ENCODE measurements around the gene MALT1. TPM values are rescaled to one million over a fixed set of nuclear protein-coding genes. Genes with fewer than 3 reads are reported as not detected.

Gene MALT1
- total RNA-seq, 1 experiment from 2014 or later: 28.5 TPM

- TF ChIP-seq CTCF (IDR thresholded peaks at IDR 0.05; ENCODE audit: unreplicated experiment): no peak
- no peaks in the 10 kb centered on the region for H3K36me3 Mint-ChIP-seq (ENCODE audit: insufficient read depth, unreplicated experiment)
Observed at GRCh38 chr18:58630071-58630470, 41.2 kb upstream of the MALT1 start.

GRCh38 chr18:58631301-58631700, 40.0 kb upstream of the MALT1 start:
- BruUV-seq (replicated peaks): no TSS peak
- TF ChIP-seq CTCF (IDR thresholded peaks at IDR 0.05; ENCODE audit: unreplicated experiment): no peak
- Mint-ChIP-seq H3K4me1 (ENCODE audit: insufficient read depth, unreplicated experiment) (peaks cover 10% of the 10 kb centered on the region), H3K36me3 (ENCODE audit: insufficient read depth, unreplicated experiment) (peaks cover 7% of the 10 kb centered on the region), H3K4me3 (ENCODE audit: unreplicated experiment) (no peak overlapping the region), H3K27me3 (ENCODE audit: insufficient read depth, unreplicated experiment) (no peaks in the 10 kb centered on the region), H3K9me3 (ENCODE audit: unreplicated experiment) (no peaks in the 10 kb centered on the region), H3K27ac (ENCODE audit: low read depth, unreplicated experiment) (no peak overlapping the region)
- CTCF ChIA-PET: interaction anchor here (0.8 kb wide), 1 partner anchor 10 kb away, joined by 3 read pairs; no protein-coding TSS in a partner anchor
- intact Hi-C loops (cut with micrococcal nuclease): no loop called here
- POLR2A ChIA-PET: no interaction called here
- no peak for DNase-seq (ENCODE audit: unreplicated experiment)

More at GRCh38 chr18:58630071-58630470, 41.2 kb upstream of the MALT1 start:
- no TSS peak for BruUV-seq (replicated peaks)
- Mint-ChIP-seq H3K27ac (ENCODE audit: low read depth, unreplicated experiment) (no peak overlapping the region), H3K4me3 (ENCODE audit: unreplicated experiment) (no peak overlapping the region), H3K27me3 (ENCODE audit: insufficient read depth, unreplicated experiment) (no peaks in the 10 kb centered on the region), H3K4me1 (ENCODE audit: insufficient read depth, unreplicated experiment) (no peaks in the 10 kb centered on the region), H3K9me3 (ENCODE audit: unreplicated experiment) (no peaks in the 10 kb centered on the region)
- CTCF ChIA-PET: no interaction called here
- intact Hi-C loops (cut with micrococcal nuclease): no loop called here
- POLR2A ChIA-PET: no interaction called here
- no peak for DNase-seq (ENCODE audit: unreplicated experiment)

- H3K4me3 Mint-ChIP-seq (ENCODE audit: unreplicated experiment): no peak overlapping the region
- ChIA-PET CTCF (interaction anchor here (0.6 kb wide), 1 partner anchor 918 kb away, joined by 3 read pairs; no protein-coding TSS in a partner anchor), POLR2A (no interaction called here)
- H3K9me3 Mint-ChIP-seq (ENCODE audit: unreplicated experiment): no peaks in the 10 kb centered on the region
- no peaks in the 10 kb centered on the region for H3K27me3 Mint-ChIP-seq (ENCODE audit: insufficient read depth, unreplicated experiment)
- H3K36me3 Mint-ChIP-seq (ENCODE audit: insufficient read depth, unreplicated experiment): peaks cover 7% of the 10 kb centered on the region
- intact Hi-C loops (cut with micrococcal nuclease): no loop called here
- H3K27ac Mint-ChIP-seq (ENCODE audit: low read depth, unreplicated experiment): no peak overlapping the region
- BruUV-seq (replicated peaks): no TSS peak
- DNase-seq (ENCODE audit: unreplicated experiment): no peak
- TF ChIP-seq CTCF (IDR thresholded peaks at IDR 0.05; ENCODE audit: unreplicated experiment): no peak
- peaks cover 10% of the 10 kb centered on the region for H3K4me1 Mint-ChIP-seq (ENCODE audit: insufficient read depth, unreplicated experiment)
Observed at GRCh38 chr18:58632552-58632951, 38.7 kb upstream of the MALT1 start.

GRCh38 chr18:58633874-58634273, 37.4 kb upstream of the MALT1 start:
- intact Hi-C loops (cut with micrococcal nuclease): no loop called here
- no peak for DNase-seq (ENCODE audit: unreplicated experiment)
- Mint-ChIP-seq H3K4me3 (ENCODE audit: unreplicated experiment) (no peak overlapping the region), H3K27ac (ENCODE audit: low read depth, unreplicated experiment) (no peak overlapping the region), H3K36me3 (ENCODE audit: insufficient read depth, unreplicated experiment) (peaks cover 7% of the 10 kb centered on the region), H3K27me3 (ENCODE audit: insufficient read depth, unreplicated experiment) (no peaks in the 10 kb centered on the region), H3K4me1 (ENCODE audit: insufficient read depth, unreplicated experiment) (peaks cover 10% of the 10 kb centered on the region), H3K9me3 (ENCODE audit: unreplicated experiment) (no peaks in the 10 kb centered on the region)
- TF ChIP-seq CTCF (IDR thresholded peaks at IDR 0.05; ENCODE audit: unreplicated experiment): no peak
- BruUV-seq (replicated peaks): no TSS peak
- ChIA-PET POLR2A (interaction anchor here (1.0 kb wide), 1 partner anchor 92 kb away, joined by 3 read pairs; no protein-coding TSS in a partner anchor), CTCF (interaction anchor here (0.9 kb wide), 1 partner anchor 130 kb away, joined by 3 read pairs; no protein-coding TSS in a partner anchor)
